NT2/D1 (cell line): Measurements from ENCODE around the gene SLC4A4.

Experiments
- SUZ12 ChIP-seq: IDR thresholded peaks from 2 replicates; pipeline ENCODE4 v1.6.1; 2011; ENCODE audit not compliant: insufficient read length, insufficient read depth; ENCODE audit errors: extremely low read depth
- ZNF274 ChIP-seq: IDR thresholded peaks from 2 replicates; pipeline ENCODE4 v1.6.1; 2011; ENCODE audit warnings: mild to moderate bottlenecking, low read depth, low read length

DNA sequence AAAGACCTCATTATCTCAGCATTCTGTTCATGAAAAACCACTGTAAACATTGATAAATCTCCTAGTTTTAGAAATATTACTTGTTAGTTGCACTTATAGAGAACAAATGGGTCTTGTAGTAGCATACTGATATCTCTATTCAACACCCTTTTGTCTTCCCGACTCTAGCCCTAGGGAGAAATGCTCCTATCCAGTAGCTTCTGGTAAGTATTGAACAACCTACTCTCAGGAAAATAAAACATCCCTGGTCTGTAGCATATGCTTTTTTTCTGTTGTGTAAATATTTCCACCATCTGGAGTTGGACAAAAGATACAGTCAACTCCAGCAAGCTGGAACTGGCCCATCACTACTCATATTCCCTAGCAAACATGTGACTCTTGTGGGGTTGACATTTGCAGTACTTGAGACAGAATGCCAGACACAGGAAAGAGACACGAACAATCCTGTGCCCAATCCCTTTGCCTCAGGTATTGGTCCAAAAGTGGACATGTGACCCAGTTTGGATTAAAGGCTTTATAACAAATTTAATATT lies 256.8 kb downstream of the SLC4A4 start:
- TF ChIP-seq ZNF274 (no peak), SUZ12 (no peak)
